Endothelial cell (in vitro differentiated cells): ENCODE results near the gene HAT1. TPM values are rescaled to one million over a fixed set of nuclear protein-coding genes. Genes with fewer than 3 reads are reported as not detected.

ENCODE experiments used
- DNase-seq: peaks from one replicate; pipeline ENCODE4 v3.0.0; 2021; ENCODE audit warnings: low spot score
- H3K27ac Mint-ChIP-seq: one replicate; pipeline ENCODE4 v1.8.0; 2021; ENCODE audit warnings: mixed read lengths, inconsistent platforms; ENCODE audit not compliant: unreplicated experiment
- H3K27me3 Mint-ChIP-seq: one replicate; pipeline ENCODE4 v1.8.0; 2021; ENCODE audit warnings: mild to moderate bottlenecking, moderate library complexity, mixed read lengths, inconsistent platforms; ENCODE audit not compliant: unreplicated experiment
- H3K36me3 Mint-ChIP-seq: one replicate; pipeline ENCODE4 v1.8.0; 2021; ENCODE audit warnings: mild to moderate bottlenecking, low read depth, mixed read lengths, inconsistent platforms; ENCODE audit not compliant: unreplicated experiment
- H3K4me1 Mint-ChIP-seq: one replicate; pipeline ENCODE4 v1.8.0; 2021; ENCODE audit warnings: mild to moderate bottlenecking, mixed read lengths, inconsistent platforms; ENCODE audit not compliant: unreplicated experiment
- H3K4me3 Mint-ChIP-seq: one replicate; pipeline ENCODE4 v1.8.0; 2021; ENCODE audit warnings: mild to moderate bottlenecking, mixed read lengths, inconsistent platforms; ENCODE audit not compliant: unreplicated experiment
- H3K9me3 Mint-ChIP-seq: one replicate; pipeline ENCODE4 v1.8.0; 2021; ENCODE audit warnings: mixed read lengths, inconsistent platforms; ENCODE audit not compliant: unreplicated experiment
- total RNA-seq: library from RNA; stranded (reverse); fragmentation: NEBNext Ultra II Directional; extraction: Animal tissue kit (Norgen Biotek cat#: 25700); gene quantifications from one replicate; pipeline ENCODE4 v1.2.1, GENCODE V29; 2021; ENCODE audit not compliant: unreplicated experiment
- TF ChIP-seq, protein P1 (sequence below): fragments of 200-600 bp; sonication (generic); IDR thresholded peaks from one replicate; pipeline ENCODE4 v1.5.0; 2021; ENCODE audit warnings: antibody characterized with exemption; ENCODE audit not compliant: unreplicated experiment

The HAT1 gene
- total RNA-seq, 1 donor from 2014 or later: 22.8 TPM

DNA sequence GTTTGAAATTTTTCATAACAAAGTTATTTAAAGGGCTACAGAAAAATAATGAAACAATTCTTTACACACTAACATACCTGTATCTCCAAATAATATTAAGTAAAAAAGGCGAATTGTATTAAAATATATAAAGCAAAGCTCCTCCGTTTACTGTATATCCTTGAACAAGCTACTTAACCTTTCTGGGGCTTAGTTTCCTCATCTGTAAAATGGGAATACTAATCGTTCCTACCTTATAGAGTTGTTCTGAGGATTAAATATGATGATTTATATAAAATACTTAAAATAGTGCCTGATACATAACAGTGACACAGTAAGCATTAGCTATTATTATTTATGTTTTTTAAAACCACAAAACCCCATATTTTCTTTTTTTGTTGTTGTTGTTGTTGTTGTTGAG, 41.5 kb upstream of the HAT1 start:
- Mint-ChIP-seq H3K4me3 (no peak overlapping the region), H3K9me3 (no peaks in the 10 kb centered on the region), H3K36me3 (no peaks in the 10 kb centered on the region), H3K27me3 (no peaks in the 10 kb centered on the region), H3K27ac (no peak overlapping the region), H3K4me1 (no peaks in the 10 kb centered on the region)
- TF ChIP-seq, protein P1, sequence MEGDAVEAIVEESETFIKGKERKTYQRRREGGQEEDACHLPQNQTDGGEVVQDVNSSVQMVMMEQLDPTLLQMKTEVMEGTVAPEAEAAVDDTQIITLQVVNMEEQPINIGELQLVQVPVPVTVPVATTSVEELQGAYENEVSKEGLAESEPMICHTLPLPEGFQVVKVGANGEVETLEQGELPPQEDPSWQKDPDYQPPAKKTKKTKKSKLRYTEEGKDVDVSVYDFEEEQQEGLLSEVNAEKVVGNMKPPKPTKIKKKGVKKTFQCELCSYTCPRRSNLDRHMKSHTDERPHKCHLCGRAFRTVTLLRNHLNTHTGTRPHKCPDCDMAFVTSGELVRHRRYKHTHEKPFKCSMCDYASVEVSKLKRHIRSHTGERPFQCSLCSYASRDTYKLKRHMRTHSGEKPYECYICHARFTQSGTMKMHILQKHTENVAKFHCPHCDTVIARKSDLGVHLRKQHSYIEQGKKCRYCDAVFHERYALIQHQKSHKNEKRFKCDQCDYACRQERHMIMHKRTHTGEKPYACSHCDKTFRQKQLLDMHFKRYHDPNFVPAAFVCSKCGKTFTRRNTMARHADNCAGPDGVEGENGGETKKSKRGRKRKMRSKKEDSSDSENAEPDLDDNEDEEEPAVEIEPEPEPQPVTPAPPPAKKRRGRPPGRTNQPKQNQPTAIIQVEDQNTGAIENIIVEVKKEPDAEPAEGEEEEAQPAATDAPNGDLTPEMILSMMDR: no peak
- no peak for DNase-seq

GRCh38 chr2:171882089-171882769, 40.0 kb upstream of the HAT1 start:
- no peak overlapping the region for H3K4me3 Mint-ChIP-seq
- TF ChIP-seq, protein P1: no peak
- DNase-seq: no peak
- no peaks in the 10 kb centered on the region for H3K27me3 Mint-ChIP-seq
- H3K27ac Mint-ChIP-seq: no peak overlapping the region
- H3K4me1 Mint-ChIP-seq: no peaks in the 10 kb centered on the region
- H3K36me3 Mint-ChIP-seq: no peaks in the 10 kb centered on the region
- no peaks in the 10 kb centered on the region for H3K9me3 Mint-ChIP-seq

- no peaks in the 10 kb centered on the region for H3K27me3 Mint-ChIP-seq
- H3K9me3 Mint-ChIP-seq: no peaks in the 10 kb centered on the region
- DNase-seq: no peak
- no peaks in the 10 kb centered on the region for H3K4me1 Mint-ChIP-seq
- no peaks in the 10 kb centered on the region for H3K36me3 Mint-ChIP-seq
- H3K4me3 Mint-ChIP-seq: no peak overlapping the region
- H3K27ac Mint-ChIP-seq: no peak overlapping the region
- TF ChIP-seq, protein P1: no peak
Measured at GRCh38 chr2:171883275-171883893, 38.9 kb upstream of the HAT1 start.

DNA sequence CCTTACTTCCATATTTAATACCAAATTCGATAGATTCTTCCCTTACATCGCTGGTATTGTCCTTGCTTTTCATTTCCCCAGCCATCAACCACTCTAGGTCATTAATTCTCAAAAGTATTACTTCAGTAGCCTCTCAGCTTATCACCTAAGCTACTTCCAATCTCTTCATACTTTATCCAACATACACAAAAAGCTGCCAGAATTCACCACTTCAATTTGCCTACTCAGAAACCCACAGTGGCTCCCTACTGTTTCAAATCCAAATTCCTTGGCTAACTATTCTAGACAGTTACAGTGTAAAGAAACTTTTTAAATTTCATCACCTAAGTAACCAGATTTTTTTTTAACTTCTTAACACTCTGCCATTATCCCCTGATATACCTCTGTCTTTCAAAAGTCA, 32.9 kb upstream of the HAT1 start:
- Mint-ChIP-seq H3K4me1 (peaks cover 6% of the 10 kb centered on the region), H3K36me3 (no peaks in the 10 kb centered on the region), H3K27me3 (no peaks in the 10 kb centered on the region), H3K9me3 (no peaks in the 10 kb centered on the region), H3K27ac (no peak overlapping the region), H3K4me3 (no peak overlapping the region)
- TF ChIP-seq, protein P1: no peak
- no peak for DNase-seq

GRCh38 chr2:171889808-171890207, 32.5 kb upstream of the HAT1 start:
- no peak overlapping the region for H3K27ac Mint-ChIP-seq
- H3K36me3 Mint-ChIP-seq: no peaks in the 10 kb centered on the region
- peaks cover 6% of the 10 kb centered on the region for H3K4me1 Mint-ChIP-seq
- TF ChIP-seq, protein P1: no peak
- no peak for DNase-seq
- H3K27me3 Mint-ChIP-seq: no peaks in the 10 kb centered on the region
- H3K4me3 Mint-ChIP-seq: no peak overlapping the region
- no peaks in the 10 kb centered on the region for H3K9me3 Mint-ChIP-seq
